Amygdala (tissue), 56 donors: ENCODE results near the gene ZNF521.

Source experiments
- DNase-seq, 56 donors: peaks; one replicate each; lab custom pipeline; 2025; lab: John Stamatoyannopoulos, UW

The ZNF521 gene

GRCh38 chr18:25093141-25093540 is 258.8 kb downstream of the ZNF521 start:
- no peak for DNase-seq

DNA sequence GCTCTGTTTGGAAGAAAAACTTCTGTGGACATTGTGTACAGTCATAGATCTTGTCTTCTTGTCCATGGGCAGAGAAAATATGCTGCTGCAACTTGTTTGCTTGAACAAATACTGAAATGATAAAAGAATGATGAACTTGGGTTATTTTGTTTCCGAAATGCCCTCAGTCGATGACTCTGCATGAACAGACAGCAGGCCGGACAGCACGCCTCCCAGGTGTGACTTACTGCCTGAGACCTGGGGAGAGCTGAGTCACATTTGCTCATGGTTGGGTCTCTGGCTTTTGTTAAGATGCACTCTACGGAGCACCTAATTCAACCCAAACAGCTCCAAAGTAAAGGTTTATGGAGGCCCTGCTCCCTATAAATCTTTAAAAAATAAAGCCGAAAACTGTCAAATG is 262.5 kb downstream of the ZNF521 start:
- no peak for DNase-seq

DNA sequence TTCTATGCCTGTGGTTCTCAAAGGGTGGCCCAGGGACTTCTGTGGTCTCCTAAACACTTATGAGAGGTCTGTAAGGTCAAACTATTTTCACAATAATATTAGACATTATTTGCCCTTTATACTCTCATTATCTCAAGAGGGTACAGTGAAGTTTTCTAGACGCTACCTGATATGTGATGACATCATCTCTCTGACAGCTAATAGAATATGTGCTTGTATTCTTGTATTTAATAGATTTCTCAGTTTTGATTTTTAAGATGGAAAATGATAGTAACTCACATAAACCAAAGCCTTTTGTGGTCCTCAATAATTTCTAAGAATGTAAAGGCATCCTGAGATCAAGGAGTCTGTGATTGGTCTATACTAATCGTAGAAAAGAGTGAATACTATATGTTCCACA is 265.1 kb downstream of the ZNF521 start:
- DNase-seq, result no peak

GRCh38 chr18:25081001-25081400 is 271.0 kb downstream of the ZNF521 start:
- DNase-seq, result no peak

GRCh38 chr18:25080211-25080610 is 271.8 kb downstream of the ZNF521 start:
- no peak for DNase-seq

DNA sequence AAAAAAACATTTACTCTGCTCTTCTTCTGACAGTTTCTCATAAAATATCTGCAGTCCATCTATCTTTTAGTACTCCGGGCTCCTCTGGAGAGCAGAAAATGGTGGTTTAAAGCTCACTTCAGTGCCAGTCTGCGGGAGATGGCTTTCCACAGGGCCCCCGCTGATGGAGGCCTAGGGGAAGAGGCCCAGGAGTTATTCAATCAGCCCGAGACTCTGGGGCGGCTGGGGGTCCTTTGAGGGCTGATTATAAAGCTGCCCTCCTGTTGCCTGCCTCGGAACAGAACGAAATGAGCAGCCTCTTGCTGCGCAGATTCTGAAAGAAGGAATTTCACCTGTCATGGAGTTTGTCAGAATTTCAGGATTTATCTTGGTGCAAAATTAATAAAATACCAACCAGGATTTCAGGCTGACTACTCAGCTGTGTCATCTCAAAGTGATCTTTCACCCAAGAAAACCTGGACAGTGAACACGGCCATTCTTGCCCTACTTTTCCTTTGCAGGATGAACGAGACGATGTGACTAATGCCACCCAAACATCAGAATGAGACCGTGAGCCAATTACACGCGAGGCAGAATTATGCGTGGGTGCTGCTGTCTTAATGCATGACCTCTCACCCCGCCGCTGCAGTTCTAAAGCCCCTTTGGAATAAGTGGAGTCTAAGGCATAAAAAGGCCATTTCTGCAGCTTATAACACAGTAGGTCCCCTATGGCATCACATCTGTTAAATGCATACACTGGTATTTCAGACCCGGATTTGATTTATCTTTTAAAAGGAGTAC is 273.8 kb downstream of the ZNF521 start:
- no peak for DNase-seq

DNA sequence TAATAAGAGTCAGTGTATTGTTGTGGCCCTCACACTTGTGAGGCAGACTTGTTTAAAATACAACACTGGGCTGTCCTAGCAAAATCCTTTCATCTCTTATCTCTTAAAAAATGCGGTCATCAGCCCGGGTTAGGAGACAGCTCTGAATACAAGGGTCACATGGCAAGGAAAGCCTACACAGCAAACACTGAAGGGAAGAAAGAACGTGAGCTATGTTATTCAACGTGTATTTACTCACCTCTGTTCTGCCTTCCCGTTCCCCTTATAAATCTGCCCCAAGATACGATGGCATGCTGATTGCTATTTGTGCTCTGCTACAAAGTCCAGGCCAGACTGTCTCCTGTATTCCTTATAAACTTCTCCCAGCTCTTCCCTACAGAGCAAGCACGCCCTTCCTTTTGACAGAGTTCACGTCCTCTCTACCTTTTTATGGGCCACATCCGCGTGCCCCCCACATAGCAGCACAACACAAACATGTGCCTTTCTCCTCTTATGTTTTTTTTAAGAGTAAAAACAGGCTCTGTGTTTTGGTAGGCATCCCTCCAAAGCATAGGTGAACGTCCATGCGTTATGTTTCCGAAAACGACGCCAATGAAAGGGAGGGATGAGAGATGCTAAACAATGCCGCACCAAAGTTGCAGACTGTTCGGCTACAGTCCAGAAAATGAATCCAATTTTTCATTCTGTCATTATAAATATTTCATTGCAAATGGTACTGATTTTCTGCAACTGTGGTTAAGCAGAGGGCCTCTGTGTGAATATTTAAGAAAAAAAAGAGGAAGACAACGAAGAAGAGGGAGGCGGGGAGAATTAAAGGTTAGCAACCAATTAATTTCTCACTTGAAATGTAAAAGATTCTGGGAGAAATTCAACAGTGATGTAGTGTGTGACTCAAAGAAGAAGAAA is 274.7 kb downstream of the ZNF521 start:
- DNase-seq, result no peak

GRCh38 chr18:25075783-25076182 is 276.2 kb downstream of the ZNF521 start:
- no peak for DNase-seq

DNA sequence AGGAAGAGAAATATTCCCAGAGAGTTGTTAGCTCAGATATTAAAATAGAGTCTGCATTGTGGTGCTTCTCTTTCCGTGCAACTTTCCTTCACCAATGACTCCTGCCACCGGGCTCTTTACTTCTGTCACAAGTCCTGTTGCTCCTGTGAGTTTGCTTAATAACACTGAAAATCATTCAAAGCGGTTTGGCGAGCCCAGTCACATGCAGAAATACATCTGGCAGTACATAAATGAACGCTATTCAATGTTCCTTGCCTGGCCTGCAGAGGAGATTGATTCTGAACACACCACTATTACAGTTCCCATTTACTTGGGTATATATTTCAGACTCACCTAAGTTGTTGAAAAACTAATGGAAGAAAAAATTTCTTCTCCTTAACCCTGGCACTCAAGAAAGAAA is 276.6 kb downstream of the ZNF521 start:
- peak in 1 of 56 donors; percentile 10 for DNase-seq

DNA sequence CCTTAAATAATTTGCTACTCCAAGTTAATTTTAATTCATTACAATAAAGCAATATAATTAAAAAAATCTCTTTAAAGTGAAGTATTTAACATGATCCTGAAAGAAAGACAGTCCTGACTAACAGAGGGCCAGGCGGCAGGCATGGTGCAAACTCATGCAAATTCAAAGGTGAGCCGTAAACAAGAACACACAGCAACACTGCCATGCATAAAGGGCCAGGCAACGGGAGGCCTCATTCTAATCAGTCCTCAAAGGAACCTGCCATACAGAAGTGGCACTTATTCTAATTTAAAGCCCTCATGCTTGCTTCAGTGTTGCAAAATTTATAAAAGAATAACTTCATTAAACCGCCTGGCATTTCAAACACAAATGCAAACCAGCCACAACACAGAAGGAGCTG is 277.0 kb downstream of the ZNF521 start:
- DNase-seq, result no peak

- no peak for DNase-seq
Measured at GRCh38 chr18:25072205-25072604, 279.8 kb downstream of the ZNF521 start.

GRCh38 chr18:25067275-25068025 is 284.5 kb downstream of the ZNF521 start:
- DNase-seq, result no peak

DNA sequence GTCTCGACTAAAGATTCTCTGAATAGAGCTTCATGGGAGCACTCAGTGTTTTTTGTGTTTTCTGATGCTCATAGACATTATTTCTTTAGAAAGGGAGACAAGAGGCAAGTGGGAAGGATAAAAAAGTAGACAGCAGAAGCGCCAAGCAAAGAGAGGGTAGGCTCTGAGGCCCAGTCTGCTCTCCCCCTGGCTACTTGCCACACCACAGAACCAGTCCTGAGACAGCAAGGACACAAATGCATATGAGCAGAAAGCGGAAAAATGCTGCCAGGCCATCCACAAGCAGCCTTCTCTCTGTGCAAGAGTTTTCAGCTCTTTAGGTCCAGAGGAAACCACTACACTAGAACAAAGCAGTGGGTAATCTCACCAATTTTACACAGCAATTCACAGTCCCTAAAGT is 285.4 kb downstream of the ZNF521 start:
- no peak for DNase-seq

GRCh38 chr18:25062720-25063119 is 289.2 kb downstream of the ZNF521 start:
- DNase-seq, result no peak

GRCh38 chr18:25061395-25061794 is 290.6 kb downstream of the ZNF521 start:
- DNase-seq, result no peak

GRCh38 chr18:25058521-25058920 is 293.4 kb downstream of the ZNF521 start:
- peak in 24 of 56 donors; percentile 3 to 72 (median 32) for DNase-seq

DNA sequence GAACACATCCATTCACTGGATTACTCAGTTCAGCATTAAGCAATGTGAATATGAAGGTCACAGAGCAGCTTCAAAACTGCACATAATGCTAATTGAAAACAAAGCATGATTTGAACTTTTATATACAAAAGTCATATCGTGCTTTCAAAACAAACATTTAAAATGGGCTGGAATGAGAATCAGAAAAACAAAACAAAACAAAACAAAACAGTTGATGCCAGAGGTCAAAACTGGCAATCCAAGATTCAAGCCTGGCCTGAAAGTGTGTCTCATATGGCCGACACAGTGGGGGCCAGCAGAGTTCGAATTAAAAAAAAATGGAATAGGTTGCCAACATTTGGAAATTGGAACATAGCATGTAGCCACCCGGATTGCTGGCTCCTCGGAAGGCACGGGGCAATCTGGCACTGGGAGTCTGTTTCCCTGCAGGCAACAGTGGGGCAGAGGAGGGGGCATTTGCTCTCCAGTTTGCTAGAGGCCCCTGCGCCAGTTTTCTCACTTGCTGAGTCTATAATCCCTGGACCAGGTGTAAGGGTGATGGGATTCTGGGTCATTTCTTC is 294.4 kb downstream of the ZNF521 start:
- DNase-seq, result no peak

- peak in 2 of 56 donors; percentile 19 to 29 for DNase-seq
Measured at GRCh38 chr18:25056429-25056828, 295.5 kb downstream of the ZNF521 start.

- no peak for DNase-seq
Measured at GRCh38 chr18:25055076-25055475, 296.9 kb downstream of the ZNF521 start.

- no peak for DNase-seq
Measured at GRCh38 chr18:25053466-25053865, 298.5 kb downstream of the ZNF521 start.

GRCh38 chr18:25052511-25052921 is 299.4 kb downstream of the ZNF521 start:
- DNase-seq, result no peak
